Measurements from ENCODE around the gene IL17REL. TPM values are rescaled to one million over a fixed set of nuclear protein-coding genes. Genes with fewer than 3 reads are reported as not detected.

Gene IL17REL
- total RNA-seq, 1 donor from 2014 or later, result not detected

DNA sequence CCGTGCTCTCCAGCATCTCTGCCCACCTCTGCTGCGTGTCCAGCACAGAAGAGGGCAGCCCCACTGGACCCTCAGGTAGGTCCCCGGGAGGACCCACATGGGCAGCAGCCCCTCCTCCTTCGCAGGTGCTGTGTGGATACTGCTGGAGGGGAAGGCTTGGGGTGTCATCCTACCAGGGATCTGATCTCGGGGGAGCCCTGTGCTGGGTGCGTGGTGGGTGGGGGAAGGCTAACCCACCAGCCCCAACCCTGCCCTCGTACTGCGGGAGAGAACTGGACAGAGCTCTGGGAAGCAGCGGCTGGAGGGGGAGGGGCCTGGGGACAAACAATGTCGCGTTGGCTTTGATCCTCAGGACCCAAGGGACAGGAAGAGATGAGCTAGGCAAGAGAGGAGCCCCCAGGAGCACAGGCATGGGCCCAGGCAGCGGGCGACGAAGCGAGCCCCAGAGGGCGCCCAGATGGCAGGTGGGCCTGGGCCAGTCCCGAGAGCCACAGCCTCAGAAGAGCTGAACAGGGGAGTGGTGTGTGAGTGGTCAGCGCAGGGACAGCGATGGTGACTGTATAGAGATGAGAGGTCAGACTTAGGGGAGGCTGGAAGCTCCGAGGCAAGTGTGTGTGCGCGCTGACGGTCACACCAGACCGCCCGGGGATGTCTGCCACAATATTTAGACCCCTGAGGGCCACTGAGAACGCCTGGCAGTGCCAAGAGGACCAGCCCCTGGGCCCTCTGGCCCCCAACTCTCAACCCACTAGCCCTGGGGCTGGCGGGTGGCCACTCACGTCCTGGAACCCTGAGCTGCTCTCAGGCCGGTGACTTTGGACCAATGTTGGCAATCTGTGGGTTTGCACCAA is 53.4 kb downstream of the IL17REL start:
- H3K27ac Mint-ChIP-seq (ENCODE audit: unreplicated experiment), result no peak overlapping the region

DNA sequence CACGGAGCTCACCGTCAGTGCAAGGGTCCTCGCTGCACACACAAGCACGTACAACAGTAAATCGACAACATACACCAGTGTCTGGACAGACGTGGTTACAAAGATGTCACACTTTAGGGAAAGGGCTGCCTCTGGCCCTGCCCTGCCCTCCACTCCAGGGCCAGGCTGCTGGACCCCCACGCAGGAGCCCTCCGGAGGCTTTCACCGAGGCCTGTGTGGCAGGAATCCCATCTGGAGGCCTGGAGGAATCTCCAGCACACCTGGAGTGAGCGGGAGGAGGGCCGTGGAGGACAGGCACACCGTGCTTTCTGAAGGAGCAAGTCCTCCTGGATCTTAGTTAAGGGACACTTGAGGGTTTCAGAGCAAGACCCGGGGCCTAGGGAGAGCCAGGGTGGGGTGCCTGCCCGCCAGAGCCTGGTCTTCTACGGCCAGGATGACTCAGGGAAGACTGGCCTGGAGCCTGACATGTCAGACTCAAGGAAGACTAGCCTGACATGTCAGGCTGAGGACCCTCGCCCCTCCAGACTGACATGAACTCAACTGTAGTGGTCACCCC is 54.1 kb downstream of the IL17REL start:
- no peaks in the 10 kb centered on the region for H3K27me3 ChIP-seq (ENCODE audit: insufficient read depth, low read length)
- TF ChIP-seq EZH2 (IDR thresholded peaks at IDR 0.05; ENCODE audit: insufficient read depth, low read length), result no peak
- peaks cover 24% of the 10 kb centered on the region for H3K4me1 ChIP-seq (ENCODE audit: insufficient read depth, low read length)
- FAIRE-seq (no peak), DNase-seq (ENCODE audit: low read depth) (no peak)
- H3K9me3 ChIP-seq (ENCODE audit: insufficient read depth, low read depth, low read length), result no peaks in the 10 kb centered on the region
- peaks cover 24% of the 10 kb centered on the region for H3K79me2 ChIP-seq (ENCODE audit: insufficient read depth, low read length)
- H3K4me3 Mint-ChIP-seq (ENCODE audit: unreplicated experiment), result peak overlapping the region; percentile 20
- no peak overlapping the region for H3K27ac ChIP-seq (ENCODE audit: low read depth, low read length)
- H3K27me3 Mint-ChIP-seq (ENCODE audit: low read depth, unreplicated experiment), result peaks cover 6% of the 10 kb centered on the region
- no peaks in the 10 kb centered on the region for H3K4me1 Mint-ChIP-seq (ENCODE audit: low read depth, unreplicated experiment)
- H2AFZ ChIP-seq (ENCODE audit: low read depth, low read length), result no peak overlapping the region
- H3K9ac ChIP-seq (ENCODE audit: low read length), result no peak overlapping the region
- H4K20me1 ChIP-seq (ENCODE audit: insufficient read depth, low read length), result peaks cover 15% of the 10 kb centered on the region
- no peak overlapping the region for H3K4me2 ChIP-seq (ENCODE audit: low read length)
- no peaks in the 10 kb centered on the region for H3K36me3 Mint-ChIP-seq (ENCODE audit: low read depth, unreplicated experiment)
- H3K4me3 ChIP-seq (ENCODE audit: insufficient read depth, low read depth, low read length), result no peak overlapping the region
- no peaks in the 10 kb centered on the region for H3K9me3 Mint-ChIP-seq (ENCODE audit: unreplicated experiment)
- H3K36me3 ChIP-seq (ENCODE audit: insufficient read depth, low read length), result peaks cover 2% of the 10 kb centered on the region
- H3K27ac Mint-ChIP-seq (ENCODE audit: unreplicated experiment), result no peak overlapping the region

More for the DNA sequence above, 53.4 kb downstream of the IL17REL start:
- H3K9me3 Mint-ChIP-seq (ENCODE audit: unreplicated experiment), result no peaks in the 10 kb centered on the region
- H3K27me3 ChIP-seq (ENCODE audit: insufficient read depth, low read length), result no peaks in the 10 kb centered on the region
- no peak overlapping the region for H2AFZ ChIP-seq (ENCODE audit: low read depth, low read length)
- H3K4me3 ChIP-seq (ENCODE audit: insufficient read depth, low read depth, low read length), result peak overlapping the region; percentile 75
- H3K4me2 ChIP-seq (ENCODE audit: low read length), result peak overlapping the region; percentile 85
- no peaks in the 10 kb centered on the region for H3K9me3 ChIP-seq (ENCODE audit: insufficient read depth, low read depth, low read length)
- H4K20me1 ChIP-seq (ENCODE audit: insufficient read depth, low read length), result peaks cover 22% of the 10 kb centered on the region
- TF ChIP-seq, protein P1, sequence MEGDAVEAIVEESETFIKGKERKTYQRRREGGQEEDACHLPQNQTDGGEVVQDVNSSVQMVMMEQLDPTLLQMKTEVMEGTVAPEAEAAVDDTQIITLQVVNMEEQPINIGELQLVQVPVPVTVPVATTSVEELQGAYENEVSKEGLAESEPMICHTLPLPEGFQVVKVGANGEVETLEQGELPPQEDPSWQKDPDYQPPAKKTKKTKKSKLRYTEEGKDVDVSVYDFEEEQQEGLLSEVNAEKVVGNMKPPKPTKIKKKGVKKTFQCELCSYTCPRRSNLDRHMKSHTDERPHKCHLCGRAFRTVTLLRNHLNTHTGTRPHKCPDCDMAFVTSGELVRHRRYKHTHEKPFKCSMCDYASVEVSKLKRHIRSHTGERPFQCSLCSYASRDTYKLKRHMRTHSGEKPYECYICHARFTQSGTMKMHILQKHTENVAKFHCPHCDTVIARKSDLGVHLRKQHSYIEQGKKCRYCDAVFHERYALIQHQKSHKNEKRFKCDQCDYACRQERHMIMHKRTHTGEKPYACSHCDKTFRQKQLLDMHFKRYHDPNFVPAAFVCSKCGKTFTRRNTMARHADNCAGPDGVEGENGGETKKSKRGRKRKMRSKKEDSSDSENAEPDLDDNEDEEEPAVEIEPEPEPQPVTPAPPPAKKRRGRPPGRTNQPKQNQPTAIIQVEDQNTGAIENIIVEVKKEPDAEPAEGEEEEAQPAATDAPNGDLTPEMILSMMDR (IDR thresholded peaks at IDR 0.05; ENCODE audit: insufficient read depth, low read depth, low read length), result no peak
- H3K4me1 Mint-ChIP-seq (ENCODE audit: low read depth, unreplicated experiment), result peaks cover 3% of the 10 kb centered on the region
- FAIRE-seq, result no peak
- H3K9ac ChIP-seq (ENCODE audit: low read length), result peak overlapping the region; percentile 87
- H3K36me3 ChIP-seq (ENCODE audit: insufficient read depth, low read length), result peaks cover 2% of the 10 kb centered on the region
- peaks cover 6% of the 10 kb centered on the region for H3K27me3 Mint-ChIP-seq (ENCODE audit: low read depth, unreplicated experiment)
- peaks cover 2% of the 10 kb centered on the region for H3K36me3 Mint-ChIP-seq (ENCODE audit: low read depth, unreplicated experiment)
- peaks cover 31% of the 10 kb centered on the region for H3K4me1 ChIP-seq (ENCODE audit: insufficient read depth, low read length)
- no peak overlapping the region for H3K27ac ChIP-seq (ENCODE audit: low read depth, low read length)
- no peak for DNase-seq (ENCODE audit: low read depth)
- H3K4me3 Mint-ChIP-seq (ENCODE audit: unreplicated experiment), result peak overlapping the region; percentile 78
- peaks cover 31% of the 10 kb centered on the region for H3K79me2 ChIP-seq (ENCODE audit: insufficient read depth, low read length)

DNA sequence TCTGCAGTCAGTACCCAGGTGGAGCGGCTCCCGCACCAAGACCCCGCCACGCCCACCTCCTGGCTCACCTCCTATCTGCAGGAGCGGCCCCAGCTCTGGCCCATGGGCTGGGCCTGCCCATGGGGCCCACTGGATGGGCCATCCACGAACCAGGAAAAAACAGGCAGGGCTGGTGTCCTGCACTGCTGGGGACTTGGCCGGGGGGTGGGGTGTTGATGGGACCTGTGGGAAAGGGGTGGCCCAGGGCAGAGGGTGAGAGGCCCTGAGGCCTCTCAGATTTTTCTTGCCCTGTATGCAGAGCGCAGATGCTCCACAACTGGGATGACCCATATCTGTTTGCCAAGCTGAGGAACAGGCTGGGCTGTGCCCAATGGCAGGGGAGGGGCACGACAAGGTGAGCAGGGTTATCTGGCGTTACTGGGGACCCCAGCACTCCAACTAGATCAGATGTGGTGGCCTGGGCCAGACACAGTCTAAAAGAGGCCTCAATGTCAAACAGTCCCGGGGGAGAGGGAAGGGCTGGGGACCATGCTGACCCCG is 54.7 kb downstream of the IL17REL start:
- Mint-ChIP-seq H3K4me1 (ENCODE audit: low read depth, unreplicated experiment) (no peaks in the 10 kb centered on the region), H3K4me3 (ENCODE audit: unreplicated experiment) (peak overlapping the region; percentile 20), H3K36me3 (ENCODE audit: low read depth, unreplicated experiment) (no peaks in the 10 kb centered on the region), H3K9me3 (ENCODE audit: unreplicated experiment) (no peaks in the 10 kb centered on the region), H3K27me3 (ENCODE audit: low read depth, unreplicated experiment) (peaks cover 6% of the 10 kb centered on the region), H3K27ac (ENCODE audit: unreplicated experiment) (no peak overlapping the region)
- H4K20me1 ChIP-seq (ENCODE audit: insufficient read depth, low read length), result peaks cover 9% of the 10 kb centered on the region
- H3K79me2 ChIP-seq (ENCODE audit: insufficient read depth, low read length), result peaks cover 18% of the 10 kb centered on the region
- H3K27me3 ChIP-seq (ENCODE audit: insufficient read depth, low read length), result no peaks in the 10 kb centered on the region
- no peak for DNase-seq (ENCODE audit: low read depth)
- H3K9me3 ChIP-seq (ENCODE audit: insufficient read depth, low read depth, low read length), result no peaks in the 10 kb centered on the region
- no peak overlapping the region for H3K4me2 ChIP-seq (ENCODE audit: low read length)
- H3K4me3 ChIP-seq (ENCODE audit: insufficient read depth, low read depth, low read length), result no peak overlapping the region
- TF ChIP-seq EZH2 (IDR thresholded peaks at IDR 0.05; ENCODE audit: insufficient read depth, low read length), result no peak
- TF ChIP-seq, protein P1 (IDR thresholded peaks at IDR 0.05; ENCODE audit: insufficient read depth, low read depth, low read length), result no peak
- no peak overlapping the region for H2AFZ ChIP-seq (ENCODE audit: low read depth, low read length)
- peaks cover 18% of the 10 kb centered on the region for H3K4me1 ChIP-seq (ENCODE audit: insufficient read depth, low read length)
- H3K27ac ChIP-seq (ENCODE audit: low read depth, low read length), result no peak overlapping the region
- FAIRE-seq, result no peak
- no peak overlapping the region for H3K9ac ChIP-seq (ENCODE audit: low read length)
- no peaks in the 10 kb centered on the region for H3K36me3 ChIP-seq (ENCODE audit: insufficient read depth, low read length)
